Spleen (tissue), 7 donors: ENCODE data around the gene FGF13.

Source experiments
- POLR2AphosphoS5 ChIP-seq, 3 donors: sonication (generic); formaldehyde crosslinking; IDR thresholded peaks; one replicate each; pipeline ENCODE4 v1.5.1; 2017; ENCODE audit warnings: antibody characterized with exemption in 3 of 3
- TF ChIP-seq, protein P1 (sequence below), 11 experiments: fragments of 200-600 bp in 7 of 11; fragments of 450-650 bp in 4 of 11; sonication (generic) in 4 of 11; IDR thresholded peaks in 8 of 11; conservative IDR thresholded peaks in 3 of 11; 1 replicate in 7 of 11; 2 replicates in 4 of 11; pipeline versions ENCODE4 v1.4.0 to v1.8.0; 2016 to 2021; ENCODE audit warnings: antibody characterized with exemption in 11 of 11, inconsistent platforms in 4 of 11, mild to moderate bottlenecking in 1 of 11
- donor health status: DM: no; HTN: no; CAD: no; lungs with moderate emphysema.
- donor health status: DM: no; HTN: no; CAD: no.
- donor health status: DM: no; HTN: no; CAD: no.

- TF ChIP-seq, protein P1, sequence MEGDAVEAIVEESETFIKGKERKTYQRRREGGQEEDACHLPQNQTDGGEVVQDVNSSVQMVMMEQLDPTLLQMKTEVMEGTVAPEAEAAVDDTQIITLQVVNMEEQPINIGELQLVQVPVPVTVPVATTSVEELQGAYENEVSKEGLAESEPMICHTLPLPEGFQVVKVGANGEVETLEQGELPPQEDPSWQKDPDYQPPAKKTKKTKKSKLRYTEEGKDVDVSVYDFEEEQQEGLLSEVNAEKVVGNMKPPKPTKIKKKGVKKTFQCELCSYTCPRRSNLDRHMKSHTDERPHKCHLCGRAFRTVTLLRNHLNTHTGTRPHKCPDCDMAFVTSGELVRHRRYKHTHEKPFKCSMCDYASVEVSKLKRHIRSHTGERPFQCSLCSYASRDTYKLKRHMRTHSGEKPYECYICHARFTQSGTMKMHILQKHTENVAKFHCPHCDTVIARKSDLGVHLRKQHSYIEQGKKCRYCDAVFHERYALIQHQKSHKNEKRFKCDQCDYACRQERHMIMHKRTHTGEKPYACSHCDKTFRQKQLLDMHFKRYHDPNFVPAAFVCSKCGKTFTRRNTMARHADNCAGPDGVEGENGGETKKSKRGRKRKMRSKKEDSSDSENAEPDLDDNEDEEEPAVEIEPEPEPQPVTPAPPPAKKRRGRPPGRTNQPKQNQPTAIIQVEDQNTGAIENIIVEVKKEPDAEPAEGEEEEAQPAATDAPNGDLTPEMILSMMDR (IDR thresholded peaks at IDR 0.05 in 8 of 11, conservative IDR thresholded peaks at IDR 0.05 in 3 of 11), result no peak
- no peak for TF ChIP-seq POLR2AphosphoS5 (IDR thresholded peaks at IDR 0.05)
These were observed 613 bp downstream of the FGF13 start for GRCh38 chrX:138710866-138711341.
